T-helper 1 cell (primary cell): ENCODE data around the gene ATP8A2.

Experiments used
- DNase-seq, 5 donors: peaks; one replicate each; pipeline ENCODE4 v3.0.0-alpha.2; 2012 to 2020

Gene ATP8A2

GRCh38 chr13:25384758-25385410, 13.1 kb downstream of the ATP8A2 start:
- DNase-seq: no peak

GRCh38 chr13:25391932-25392331, 20.2 kb downstream of the ATP8A2 start:
- DNase-seq: no peak

- no peak for DNase-seq
These were observed 22.8 kb downstream of the ATP8A2 start for GRCh38 chr13:25394402-25395060.

DNA sequence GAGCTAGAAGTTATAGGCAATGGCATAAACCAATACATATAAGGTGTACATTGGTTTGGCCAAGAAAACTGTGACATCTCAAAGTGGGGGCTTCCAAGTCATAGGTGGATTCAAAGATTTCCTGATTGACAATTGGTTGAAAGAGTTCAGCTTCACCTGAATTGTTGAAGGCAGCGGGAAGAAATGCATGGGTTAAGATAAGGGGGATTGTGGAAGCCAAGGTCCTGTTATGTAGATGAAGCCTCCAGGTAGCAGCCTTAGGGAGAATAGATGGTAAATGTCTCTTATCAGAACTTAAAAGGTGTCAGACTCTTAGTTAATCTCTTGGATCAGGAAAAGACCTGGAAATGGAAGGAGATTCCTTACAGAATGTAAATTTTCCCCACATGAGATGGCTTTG, 26.0 kb downstream of the ATP8A2 start:
- DNase-seq: no peak

GRCh38 chr13:25400925-25401324, 29.2 kb downstream of the ATP8A2 start:
- no peak for DNase-seq

DNA sequence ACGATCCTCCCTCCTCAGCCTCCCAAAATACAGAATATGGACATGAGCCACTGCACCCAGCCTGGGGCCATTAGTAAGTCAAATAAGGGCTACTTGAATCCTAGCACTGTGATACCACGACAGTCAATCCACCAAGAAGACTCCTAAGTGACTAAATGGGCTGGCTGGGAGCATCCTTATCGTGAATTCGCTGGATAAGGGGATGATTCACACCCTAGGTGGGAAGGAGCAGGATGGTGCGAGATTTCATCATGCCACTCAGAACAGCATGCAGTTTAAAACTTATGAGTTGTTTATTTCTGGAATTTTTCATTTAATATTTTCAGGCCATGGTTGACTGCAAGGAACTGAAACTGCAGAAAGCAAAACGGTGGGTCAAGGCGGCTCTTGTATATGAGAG, 30.2 kb downstream of the ATP8A2 start:
- DNase-seq: no peak

GRCh38 chr13:25406377-25406776, 34.6 kb downstream of the ATP8A2 start:
- DNase-seq: no peak

- no peak for DNase-seq
These were observed 38.2 kb downstream of the ATP8A2 start for GRCh38 chr13:25409938-25410337.

DNA sequence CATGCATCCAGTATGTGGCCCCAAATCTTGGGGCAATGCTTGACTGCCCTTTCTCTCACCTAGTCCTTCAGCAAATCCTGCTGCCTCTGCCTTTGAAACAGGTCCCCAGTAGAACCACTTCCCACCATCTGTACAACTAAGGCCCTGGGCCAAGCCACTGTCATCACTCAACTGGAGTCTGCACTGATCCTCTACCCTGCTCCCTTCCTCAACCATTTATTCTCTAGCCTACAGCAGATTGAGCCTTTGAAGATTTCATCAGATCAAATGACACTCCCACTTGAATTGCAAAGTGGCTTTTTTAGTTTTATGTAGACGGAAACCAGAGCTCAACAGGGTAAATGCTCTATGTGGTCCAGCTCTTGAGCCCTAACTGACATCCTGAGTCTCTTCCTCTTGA, 43.5 kb downstream of the ATP8A2 start:
- DNase-seq: peak in 1 of 5 donors; percentile 4

- DNase-seq: no peak
These were observed 45.8 kb downstream of the ATP8A2 start for GRCh38 chr13:25417535-25417934.

- DNase-seq: no peak
These were observed 48.4 kb downstream of the ATP8A2 start for GRCh38 chr13:25420161-25420560.

- no peak for DNase-seq
These were observed 49.8 kb downstream of the ATP8A2 start for GRCh38 chr13:25421612-25422011.

GRCh38 chr13:25422153-25422552, 50.4 kb downstream of the ATP8A2 start:
- DNase-seq: no peak

GRCh38 chr13:25423831-25424230, 52.1 kb downstream of the ATP8A2 start:
- no peak for DNase-seq

DNA sequence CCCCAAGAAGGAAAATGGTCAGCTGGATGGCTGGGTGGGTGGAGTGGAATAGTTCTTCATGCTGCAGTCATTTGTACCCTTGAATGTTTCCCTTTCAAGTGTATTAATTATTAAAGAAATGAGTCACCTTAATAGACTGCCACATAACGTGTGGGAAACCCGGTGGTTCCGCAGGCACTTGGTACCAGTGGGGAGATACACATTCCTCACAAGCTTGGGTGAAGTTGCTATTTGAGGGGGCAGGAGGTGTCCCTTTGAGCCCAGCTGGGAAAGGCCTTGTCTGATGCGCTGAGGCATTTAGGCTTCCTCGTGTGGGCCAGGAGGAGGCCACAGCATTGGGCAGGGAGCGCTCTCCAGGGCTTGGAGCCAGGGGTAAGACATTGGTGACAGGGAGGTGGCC, 57.7 kb downstream of the ATP8A2 start:
- DNase-seq: no peak

GRCh38 chr13:25432691-25433090, 60.9 kb downstream of the ATP8A2 start:
- no peak for DNase-seq

DNA sequence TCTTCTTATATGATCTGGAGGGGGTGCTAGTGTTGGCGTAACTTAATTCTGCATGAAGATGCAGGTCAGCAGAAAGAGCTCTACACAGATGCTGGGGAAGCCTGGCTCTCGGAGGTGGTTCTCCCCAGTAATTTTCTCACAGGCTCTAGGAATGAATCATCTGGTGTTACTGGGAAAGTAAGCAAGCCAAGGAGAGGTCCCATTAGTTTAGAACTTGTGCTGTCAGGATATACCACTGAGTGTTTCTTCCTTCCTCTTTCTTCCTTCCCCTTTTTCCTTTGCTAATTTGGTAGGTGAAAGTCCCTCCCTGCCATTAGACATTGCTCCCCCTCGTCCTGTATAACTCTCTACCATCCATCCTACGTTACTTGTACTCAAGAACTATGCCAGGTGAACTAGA, 68.3 kb downstream of the ATP8A2 start:
- DNase-seq: no peak

DNA sequence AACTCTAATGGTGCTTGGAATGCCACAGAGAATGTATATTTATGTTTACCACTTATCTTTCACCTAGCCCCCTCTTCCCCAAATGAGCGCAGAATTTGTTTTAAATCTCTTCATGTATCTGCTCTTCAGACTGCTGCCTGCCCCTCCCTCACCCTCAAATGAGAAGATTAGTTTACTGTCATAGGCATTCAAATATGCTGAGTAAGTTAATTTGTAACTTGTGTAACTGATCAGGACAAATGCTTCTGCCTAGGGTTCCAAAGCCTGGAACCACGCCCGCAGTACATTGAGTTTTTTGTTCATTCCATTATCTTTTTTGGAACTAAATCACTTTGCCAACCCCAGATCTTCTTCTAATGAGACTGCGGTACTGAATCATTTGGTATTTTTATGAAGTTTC, 74.5 kb downstream of the ATP8A2 start:
- DNase-seq: no peak

DNA sequence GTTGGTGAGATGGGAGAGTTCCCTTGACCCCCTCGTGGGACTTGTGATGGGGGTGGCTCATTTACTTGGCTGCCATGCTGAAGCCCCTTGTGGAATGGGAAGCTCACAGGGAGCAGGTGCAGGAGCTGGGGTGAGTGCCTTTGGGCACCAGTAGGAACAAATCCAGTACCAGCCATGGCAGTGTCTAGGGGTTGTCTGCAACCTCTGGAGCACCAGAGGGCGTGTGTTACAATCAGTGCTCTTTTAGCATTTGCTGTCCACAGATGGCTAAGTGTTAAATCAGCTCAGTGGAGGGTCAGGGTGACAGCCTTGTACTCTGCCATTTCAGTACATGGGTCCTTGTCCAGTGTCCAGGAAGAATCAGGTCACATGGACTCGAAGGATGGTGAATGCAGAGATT, 75.6 kb downstream of the ATP8A2 start:
- no peak for DNase-seq

DNA sequence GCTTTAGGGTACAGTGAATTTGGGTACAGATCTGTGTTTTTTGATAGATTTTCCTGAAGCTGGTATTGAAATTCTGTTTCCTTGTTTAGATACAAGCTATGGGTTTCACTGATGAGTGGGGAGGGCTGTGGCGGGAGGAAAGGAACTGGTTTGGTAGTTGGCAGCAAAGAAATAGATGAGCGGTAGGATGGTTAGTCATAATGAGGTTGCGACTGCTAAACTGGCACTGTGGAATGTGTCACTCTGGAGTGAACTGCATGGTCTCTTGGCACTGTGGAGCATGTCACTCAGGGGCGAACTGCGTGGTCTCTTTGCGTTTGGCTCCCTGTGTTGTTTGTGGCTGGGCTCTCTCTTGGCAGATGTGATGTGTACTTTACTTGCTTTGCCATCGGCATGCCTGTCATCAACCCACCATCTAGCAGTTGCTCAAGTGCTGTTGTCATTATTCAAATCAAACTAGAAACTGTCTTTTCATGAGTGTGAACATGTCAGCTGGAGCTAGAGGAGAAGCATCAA, 82.1 kb downstream of the ATP8A2 start:
- no peak for DNase-seq

DNA sequence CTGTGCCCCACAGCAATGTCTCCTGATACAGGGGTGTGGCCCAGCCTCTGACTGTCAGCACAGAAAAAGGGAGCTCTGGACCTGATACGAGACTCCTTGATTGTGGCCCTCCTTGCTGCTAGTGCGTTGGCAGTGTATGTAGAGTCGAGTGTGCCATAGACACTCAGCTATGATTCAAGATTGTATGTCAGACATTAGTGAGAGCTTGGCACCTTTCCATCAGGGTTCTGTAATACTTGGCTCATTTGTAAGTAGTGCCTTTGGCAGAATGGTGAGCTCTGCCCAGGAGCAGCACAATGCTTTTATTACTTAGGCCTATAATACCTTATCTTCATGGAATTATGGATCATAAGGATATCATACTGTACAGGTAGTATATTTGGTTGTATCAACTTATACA, 83.4 kb downstream of the ATP8A2 start:
- DNase-seq: no peak

GRCh38 chr13:25457566-25457965, 85.8 kb downstream of the ATP8A2 start:
- DNase-seq: no peak

DNA sequence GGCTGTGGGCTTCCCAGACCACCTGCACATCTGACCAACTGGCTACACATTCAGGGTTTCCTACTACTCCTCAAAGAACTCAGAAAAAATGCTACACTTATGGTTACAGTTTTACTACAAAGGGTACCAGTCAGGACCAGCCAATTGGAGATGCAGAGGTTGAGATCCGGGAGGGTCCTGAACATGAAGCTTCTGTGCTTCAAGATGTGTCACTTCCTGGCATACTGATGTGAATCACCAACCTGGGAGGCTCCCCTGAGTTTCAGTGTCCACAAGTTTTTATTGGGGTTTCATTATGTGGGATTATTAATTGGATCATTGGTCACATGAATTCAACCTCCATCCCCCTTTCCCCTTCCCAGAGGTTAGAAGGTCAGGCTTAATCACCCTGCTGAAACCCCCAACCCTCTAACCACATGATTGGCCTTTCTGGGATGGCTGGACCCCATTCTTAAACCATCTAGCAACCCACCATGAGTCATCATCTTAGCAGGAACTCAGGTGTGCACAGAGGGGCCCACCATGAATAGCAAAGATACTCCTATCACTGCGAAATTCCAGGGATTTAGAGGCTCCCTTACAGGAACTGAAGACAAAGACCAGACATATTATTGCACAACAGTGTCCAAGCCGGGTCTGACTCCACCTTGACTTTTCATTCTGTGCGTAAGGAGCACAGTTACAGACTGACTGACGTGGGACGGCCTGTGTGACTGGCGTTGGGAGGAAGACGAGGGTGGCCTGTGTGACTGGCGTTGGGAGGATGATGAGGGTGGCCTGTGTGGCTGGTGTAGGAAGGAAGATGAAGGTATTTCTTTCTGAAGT, 90.7 kb downstream of the ATP8A2 start:
- DNase-seq: no peak

DNA sequence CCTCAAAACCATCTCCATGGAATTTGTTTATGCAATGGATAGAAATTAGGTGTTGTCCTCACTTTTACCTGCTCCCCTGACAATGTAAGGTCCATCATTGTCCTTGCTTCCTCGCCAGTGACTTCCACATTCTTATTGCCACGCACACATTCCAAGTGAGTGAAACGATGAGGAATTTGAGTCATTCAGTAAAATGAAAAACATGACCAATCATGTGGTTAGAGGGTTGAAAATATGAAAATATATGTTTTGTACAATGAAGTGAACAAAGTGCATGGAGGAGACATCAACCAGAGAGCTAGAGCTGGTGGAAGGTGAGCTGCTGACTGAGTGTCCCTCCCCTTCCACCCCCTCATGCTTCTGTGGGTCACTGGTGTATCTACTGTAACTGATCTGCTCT, 91.7 kb downstream of the ATP8A2 start:
- DNase-seq: no peak
